Activated gamma-delta T cell treated with Interleukin-2 at 50 U/mL for 16 hours (primary cell): ENCODE results near the gene NANOS3.
"Not testable (repeated sequence)": the region's sequence is repeated elsewhere in the genome, so short reads cannot be mapped to it uniquely, and the experiment has no call there.

ENCODE experiments used
- DNase-seq: peaks from one replicate; pipeline ENCODE4 v3.0.0-alpha.2; 2020

Gene NANOS3

DNA sequence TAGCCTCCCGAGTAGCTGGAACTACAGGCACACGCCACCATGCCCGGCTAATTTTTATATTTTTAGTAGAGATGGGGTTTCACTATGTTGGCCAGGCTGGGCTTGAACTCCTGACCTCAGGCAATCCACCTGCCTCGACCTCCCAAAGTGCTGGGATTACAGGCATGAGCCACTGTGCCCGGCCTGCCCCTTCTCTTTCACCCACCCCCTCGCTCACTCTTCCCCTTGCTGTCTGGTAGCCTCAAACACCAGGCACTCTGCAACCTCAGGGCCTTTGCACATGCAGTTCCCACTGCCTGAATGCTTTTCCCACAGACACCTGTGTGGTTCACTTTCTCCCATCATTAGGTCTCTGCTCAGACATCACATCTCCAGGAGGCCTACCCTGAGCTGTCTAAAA, 45.2 kb downstream of the NANOS3 start:
- not testable (repeated sequence) for DNase-seq

- DNase-seq: no peak
These were observed 46.5 kb downstream of the NANOS3 start for GRCh38 chr19:13923194-13923987.

GRCh38 chr19:13926010-13926409, 49.1 kb downstream of the NANOS3 start:
- DNase-seq: no peak

DNA sequence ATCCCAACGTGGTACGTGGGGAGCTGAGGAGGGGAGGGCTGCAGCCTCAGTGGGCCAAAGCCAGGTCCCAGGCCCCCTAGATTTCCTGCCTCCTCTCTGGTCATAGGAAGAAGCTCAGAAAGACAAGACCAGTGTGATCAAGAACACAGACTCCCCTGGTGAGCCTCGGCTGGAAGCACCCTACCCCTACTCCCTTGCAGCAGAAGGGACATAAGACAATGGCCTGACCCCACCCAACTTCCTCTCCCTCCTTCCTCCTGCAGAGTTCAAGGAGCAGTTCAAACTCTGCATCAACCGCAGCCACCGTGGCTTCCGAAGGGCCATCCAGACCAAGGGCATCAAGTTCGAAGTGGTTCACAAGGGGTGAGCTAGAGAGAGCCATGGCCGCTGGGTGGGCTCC, 49.8 kb downstream of the NANOS3 start:
- DNase-seq: no peak

DNA sequence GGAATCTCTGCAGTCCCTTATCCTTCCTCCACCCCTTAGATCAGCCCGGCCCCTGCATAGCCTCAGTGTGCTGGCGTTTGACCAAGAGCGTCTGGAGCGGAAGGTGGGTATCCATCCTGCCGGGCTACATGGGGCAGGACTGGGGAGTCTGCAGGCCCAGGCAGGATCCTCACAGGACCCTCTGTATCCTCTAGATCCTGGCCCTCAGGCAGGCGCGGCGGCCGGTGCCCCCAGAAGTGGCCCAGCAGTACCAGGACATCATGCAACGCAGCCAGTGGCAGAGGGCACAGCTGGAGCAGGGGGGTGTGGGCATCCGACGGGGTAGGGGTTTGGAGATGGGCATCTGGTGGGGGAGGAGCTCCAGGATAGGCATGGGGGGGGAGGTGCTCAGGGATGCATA, 52.4 kb downstream of the NANOS3 start:
- DNase-seq: no peak

DNA sequence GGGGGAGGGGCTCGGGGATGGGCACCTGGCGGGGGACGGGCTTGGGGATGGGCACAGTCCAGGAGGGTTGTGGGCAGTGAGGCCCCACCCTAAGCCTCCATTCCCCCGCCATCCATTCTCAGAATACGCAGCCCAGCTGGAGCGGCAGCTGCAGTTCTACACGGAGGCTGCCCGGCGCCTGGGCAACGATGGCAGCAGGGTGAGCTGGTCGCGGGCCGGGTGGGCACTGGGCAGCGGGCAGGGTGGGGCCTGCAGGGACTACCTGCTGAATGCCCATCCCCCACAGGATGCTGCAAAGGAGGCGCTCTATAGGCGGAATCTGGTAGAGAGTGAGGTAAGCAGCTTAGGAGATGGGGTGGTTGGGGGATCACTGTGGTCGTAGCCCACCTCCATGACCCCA, 53.0 kb downstream of the NANOS3 start:
- DNase-seq: no peak
